BLaER1 (cell line): ENCODE results near the gene ADCY9.
A peak's percentile ranks its signal among the peaks of the same experiment; 100 is the strongest.

Experiments
- H3K27ac ChIP-seq: shearing (Covaris generic); formaldehyde crosslinking; 2 replicates; pipeline ENCODE4 v1.8.1; 2022
- H3K27me3 ChIP-seq: shearing (Covaris generic); formaldehyde crosslinking; 2 replicates; pipeline ENCODE4 v1.8.1; 2022
- H3K36me3 ChIP-seq: shearing (Covaris generic); formaldehyde crosslinking; 2 replicates; pipeline ENCODE4 v1.8.1; 2022
- H3K4me1 ChIP-seq: shearing (Covaris generic); formaldehyde crosslinking; 2 replicates; pipeline ENCODE4 v1.8.1; 2022
- H3K4me2 ChIP-seq: shearing (Covaris generic); formaldehyde crosslinking; 2 replicates; pipeline ENCODE4 v1.8.1; 2022
- H3K4me3 ChIP-seq: shearing (Covaris generic); formaldehyde crosslinking; 2 replicates; pipeline ENCODE4 v1.8.1; 2022
- H3K9ac ChIP-seq: shearing (Covaris generic); formaldehyde crosslinking; 2 replicates; pipeline ENCODE4 v1.8.1; 2022
- H3K9me3 ChIP-seq: shearing (Covaris generic); formaldehyde crosslinking; 2 replicates; pipeline ENCODE4 v1.8.1; 2022
- H4K20me1 ChIP-seq: shearing (Covaris generic); formaldehyde crosslinking; 2 replicates; pipeline ENCODE4 v1.8.1; 2022
- Cebpa-rat ChIP-seq: shearing (Covaris generic); IDR thresholded peaks from 2 replicates; pipeline ENCODE4 v1.8.1; 2022

Gene ADCY9

DNA sequence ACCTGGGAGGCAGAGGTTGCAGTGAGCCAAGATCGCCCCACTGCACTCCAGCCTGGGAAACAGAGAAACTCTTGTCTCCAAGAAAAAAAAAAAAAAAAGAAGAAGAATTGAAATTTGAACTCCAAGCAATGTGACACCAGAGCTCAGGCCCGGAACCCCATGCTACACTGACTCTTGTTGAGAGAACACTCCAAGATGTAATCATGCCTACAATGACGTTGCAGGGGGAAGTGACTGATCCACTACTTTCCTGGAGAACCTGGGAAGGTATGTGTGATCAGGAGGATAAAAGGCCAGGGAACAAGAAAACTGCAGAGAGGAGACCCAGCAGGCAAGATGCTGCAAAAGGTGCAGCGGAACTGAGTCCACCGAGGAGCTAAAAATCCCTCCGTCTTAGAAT, 57.9 kb downstream of the ADCY9 start:
- H3K9ac ChIP-seq = 0 out of 2 replicates have a peak overlapping the region, but pooled peaks have one; percentile 26
- peak overlapping the region; percentile 98 for H3K27ac ChIP-seq
- TF ChIP-seq Cebpa-rat = no peak
- peaks cover 31% of the 10 kb centered on the region for H3K9me3 ChIP-seq
- peaks cover 14% of the 10 kb centered on the region; the same call in 1 of the 2 replicates for H3K36me3 ChIP-seq
- no peaks in the 10 kb centered on the region for H4K20me1 ChIP-seq
- H3K4me2 ChIP-seq = peak overlapping the region; percentile 99
- H3K4me3 ChIP-seq = no peak overlapping the region
- H3K27me3 ChIP-seq = no peaks in the 10 kb centered on the region
- peaks cover 70% of the 10 kb centered on the region for H3K4me1 ChIP-seq

DNA sequence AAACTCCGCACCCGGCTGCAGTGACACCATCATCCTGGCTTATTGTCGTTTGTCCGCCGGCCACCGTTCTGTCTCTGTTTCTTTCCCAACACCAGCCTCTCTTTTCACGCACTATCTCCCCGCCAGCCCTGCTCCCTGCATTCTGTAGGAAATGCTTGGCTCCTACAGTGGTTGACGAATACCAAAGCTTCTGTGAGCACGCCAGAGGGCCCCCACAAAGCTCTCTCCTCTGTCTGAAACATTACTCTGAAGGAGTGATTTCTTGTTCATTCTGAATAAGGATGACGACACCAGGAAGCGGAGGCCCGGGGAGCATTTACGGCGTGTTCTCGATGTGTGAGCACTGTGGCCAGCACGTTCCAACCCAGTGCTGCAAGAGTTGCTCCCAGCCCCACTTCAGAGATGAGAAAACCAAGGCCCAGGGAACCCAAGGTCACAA, 58.8 kb downstream of the ADCY9 start:
- peaks cover 6% of the 10 kb centered on the region; the same call in 1 of the 2 replicates for H3K36me3 ChIP-seq
- peaks cover 22% of the 10 kb centered on the region for H3K9me3 ChIP-seq
- H3K4me2 ChIP-seq = peak overlapping the region; percentile 99
- no peak overlapping the region for H3K4me3 ChIP-seq
- peak overlapping the region; percentile 98 for H3K27ac ChIP-seq
- peaks cover 79% of the 10 kb centered on the region for H3K4me1 ChIP-seq
- peak overlapping the region; percentile 88; the same call in 1 of the 2 replicates for H3K9ac ChIP-seq
- no peaks in the 10 kb centered on the region for H4K20me1 ChIP-seq
- no peaks in the 10 kb centered on the region for H3K27me3 ChIP-seq
- TF ChIP-seq Cebpa-rat = no peak

DNA sequence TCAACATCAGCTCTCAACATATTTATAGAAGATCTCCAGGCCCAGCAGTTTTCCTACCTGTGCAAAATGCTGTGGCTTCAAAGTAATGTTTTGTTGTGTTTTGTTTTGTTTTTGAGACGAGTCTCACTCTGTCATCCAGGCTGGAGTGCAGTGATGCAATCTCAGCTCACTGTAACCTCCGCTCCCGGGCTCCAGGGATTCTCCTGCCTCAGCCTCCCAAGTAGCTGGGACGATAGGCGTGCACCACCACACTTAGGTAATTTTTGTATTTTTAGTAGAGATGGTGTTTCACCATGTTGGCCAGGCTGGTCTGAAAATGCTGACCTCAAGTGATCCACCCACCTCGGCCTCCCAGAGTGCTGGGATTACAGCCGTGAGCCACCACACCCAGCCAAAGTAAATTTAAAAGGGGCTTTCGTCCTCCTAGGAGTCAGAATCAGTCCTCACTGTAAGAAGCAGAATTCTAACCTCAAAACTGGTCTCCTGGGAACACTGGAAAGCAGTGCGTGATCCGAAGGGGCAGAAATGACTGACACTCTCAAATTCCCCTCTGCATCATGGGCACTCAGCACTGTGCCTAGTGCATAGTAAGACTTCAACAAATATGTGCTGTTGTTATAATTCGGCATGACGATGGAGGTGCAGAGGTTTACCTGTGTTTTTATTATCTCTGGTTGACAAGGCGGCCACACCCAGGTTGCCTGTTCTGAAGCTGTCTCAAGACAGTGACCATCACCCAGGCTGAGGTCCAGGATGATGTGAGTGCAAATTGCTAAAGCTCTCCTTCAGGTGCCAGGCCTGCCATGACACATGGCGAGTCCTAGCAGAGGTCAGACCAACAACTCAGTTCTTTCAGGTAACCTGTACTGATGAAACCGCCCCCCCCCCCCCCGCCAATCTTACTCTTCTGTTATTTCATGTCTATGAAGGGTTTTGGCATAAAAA, 59.8 kb downstream of the ADCY9 start:
- Histone ChIP-seq H3K27ac (peak overlapping the region; percentile 98), H3K9ac (peak overlapping the region; percentile 88), H3K36me3 (no peaks in the 10 kb centered on the region), H3K4me1 (peaks cover 90% of the 10 kb centered on the region), H3K9me3 (peaks cover 12% of the 10 kb centered on the region), H3K27me3 (no peaks in the 10 kb centered on the region), H3K4me2 (peak overlapping the region; percentile 99), H4K20me1 (no peaks in the 10 kb centered on the region), H3K4me3 (peak overlapping the region; percentile 60)
- peak; percentile 55; the same call in 1 of the 2 replicates for TF ChIP-seq Cebpa-rat

DNA sequence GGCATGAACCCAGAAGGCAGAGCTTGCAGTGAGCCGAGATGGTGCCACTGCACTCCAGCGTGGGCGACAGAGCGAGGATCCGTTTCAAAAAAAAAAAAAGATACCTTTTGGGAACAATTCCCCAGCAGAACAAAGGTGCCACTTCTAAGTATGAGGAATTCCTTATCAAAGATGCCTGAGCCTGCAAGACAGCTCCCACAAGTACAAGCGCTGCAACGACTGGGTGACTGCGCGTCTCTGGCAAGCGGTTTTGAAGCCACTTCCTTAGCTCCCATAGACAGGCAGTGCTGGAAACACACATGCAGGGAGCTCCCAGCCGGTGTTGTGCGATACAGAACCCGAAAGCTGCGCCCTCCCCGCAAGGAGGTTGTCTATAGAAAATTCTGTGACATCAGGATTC, 60.5 kb downstream of the ADCY9 start:
- TF ChIP-seq Cebpa-rat = no peak
- H3K4me1 ChIP-seq = peaks cover 96% of the 10 kb centered on the region
- H3K9me3 ChIP-seq = peaks cover 5% of the 10 kb centered on the region; the same call in 1 of the 2 replicates
- H3K36me3 ChIP-seq = 0 out of 2 replicates have a peak, but pooled peaks cover 3% of the 10 kb centered on the region
- peak overlapping the region; percentile 99 for H3K4me2 ChIP-seq
- H3K9ac ChIP-seq = peak overlapping the region; percentile 88
- no peaks in the 10 kb centered on the region for H4K20me1 ChIP-seq
- peak overlapping the region; percentile 60 for H3K4me3 ChIP-seq
- peak overlapping the region; percentile 98 for H3K27ac ChIP-seq
- no peaks in the 10 kb centered on the region for H3K27me3 ChIP-seq

DNA sequence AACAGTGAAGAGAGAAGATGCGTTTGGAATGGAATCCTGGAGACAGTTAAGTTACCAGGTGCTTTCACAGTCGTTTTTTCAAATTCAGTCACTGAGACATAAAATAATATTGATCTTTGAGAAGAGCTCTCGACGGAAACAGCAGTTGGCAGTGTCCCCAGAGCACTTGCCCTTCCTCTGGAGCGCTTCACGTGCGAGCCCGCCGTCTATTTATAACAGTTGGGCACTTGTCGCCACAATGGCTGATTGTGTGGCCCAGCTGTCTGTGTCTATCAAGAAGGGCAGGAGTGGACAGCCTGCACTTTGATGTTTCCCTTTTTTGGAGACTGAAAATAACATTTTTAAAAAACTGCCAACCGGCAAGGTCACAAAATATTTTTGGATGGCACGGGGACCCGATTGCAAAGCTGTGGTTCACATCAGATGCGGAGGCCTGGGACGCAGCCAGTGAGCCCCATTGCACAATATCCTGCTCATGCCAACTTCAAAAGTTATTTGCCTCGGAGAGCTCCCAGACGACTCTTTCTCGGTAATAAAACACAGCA, 62.9 kb downstream of the ADCY9 start:
- peaks cover 9% of the 10 kb centered on the region for H3K9me3 ChIP-seq
- peaks cover 19% of the 10 kb centered on the region for H3K36me3 ChIP-seq
- H3K27me3 ChIP-seq = no peaks in the 10 kb centered on the region
- peak; percentile 100 for TF ChIP-seq Cebpa-rat
- peak overlapping the region; percentile 44 for H3K4me3 ChIP-seq
- H4K20me1 ChIP-seq = no peaks in the 10 kb centered on the region
- peak overlapping the region; percentile 88 for H3K9ac ChIP-seq
- H3K27ac ChIP-seq = peak overlapping the region; percentile 98
- peaks cover 97% of the 10 kb centered on the region for H3K4me1 ChIP-seq
- H3K4me2 ChIP-seq = peak overlapping the region; percentile 99

DNA sequence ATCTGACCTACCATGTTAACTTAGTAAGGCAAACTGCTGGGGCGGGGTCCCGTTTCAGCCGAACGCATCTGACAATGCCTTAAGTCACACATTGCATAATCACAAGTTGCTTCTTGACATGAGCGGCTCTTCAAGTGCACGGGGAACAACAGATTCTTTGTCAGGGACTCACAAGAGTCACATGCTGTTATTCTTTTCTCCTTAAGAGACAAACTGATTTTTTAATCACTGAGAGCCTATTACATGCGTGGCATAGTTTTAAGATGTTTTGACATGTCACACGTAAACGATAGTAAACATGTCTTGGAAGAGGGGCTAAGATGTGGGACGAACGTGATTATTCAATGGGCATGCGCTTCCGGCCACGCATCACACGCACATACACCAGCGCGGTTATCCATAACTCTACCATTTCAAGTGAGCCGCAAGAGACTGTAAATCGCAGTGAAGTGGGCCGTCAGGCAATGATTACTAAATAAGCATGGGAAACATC, 63.4 kb downstream of the ADCY9 start:
- H3K36me3 ChIP-seq = peaks cover 21% of the 10 kb centered on the region
- peak overlapping the region; percentile 44 for H3K4me3 ChIP-seq
- H3K27ac ChIP-seq = peak overlapping the region; percentile 98
- H3K4me1 ChIP-seq = peaks cover 95% of the 10 kb centered on the region
- no peaks in the 10 kb centered on the region for H3K27me3 ChIP-seq
- H4K20me1 ChIP-seq = no peaks in the 10 kb centered on the region
- H3K4me2 ChIP-seq = peak overlapping the region; percentile 99
- peak; percentile 97 for TF ChIP-seq Cebpa-rat
- H3K9me3 ChIP-seq = peaks cover 12% of the 10 kb centered on the region
- H3K9ac ChIP-seq = peak overlapping the region; percentile 88

DNA sequence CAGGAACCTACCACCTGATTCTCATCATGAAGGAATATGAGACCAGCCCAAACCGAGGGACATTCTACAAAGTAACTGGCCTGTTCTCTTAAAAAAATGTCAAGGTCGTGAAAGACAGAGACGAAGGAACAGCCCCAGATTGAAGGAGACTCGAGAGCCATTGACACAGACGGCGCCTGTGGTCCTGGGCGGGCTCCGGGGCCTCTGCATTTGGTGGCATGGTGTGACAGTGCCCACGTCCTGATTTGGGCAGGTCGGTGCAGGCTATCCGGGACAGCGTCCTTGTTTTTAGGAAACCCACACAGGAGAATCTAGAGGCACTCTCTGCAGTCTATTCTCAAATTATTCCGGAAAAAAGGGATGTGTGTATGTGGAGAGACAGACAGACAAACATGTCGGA, 64.1 kb downstream of the ADCY9 start:
- H3K36me3 ChIP-seq = peaks cover 28% of the 10 kb centered on the region
- H3K4me2 ChIP-seq = peak overlapping the region; percentile 99
- H3K4me3 ChIP-seq = no peak overlapping the region
- H3K9me3 ChIP-seq = peaks cover 19% of the 10 kb centered on the region
- TF ChIP-seq Cebpa-rat = no peak
- no peaks in the 10 kb centered on the region for H4K20me1 ChIP-seq
- peak overlapping the region; percentile 88 for H3K9ac ChIP-seq
- H3K27ac ChIP-seq = peak overlapping the region; percentile 98
- H3K27me3 ChIP-seq = no peaks in the 10 kb centered on the region
- H3K4me1 ChIP-seq = peaks cover 95% of the 10 kb centered on the region

DNA sequence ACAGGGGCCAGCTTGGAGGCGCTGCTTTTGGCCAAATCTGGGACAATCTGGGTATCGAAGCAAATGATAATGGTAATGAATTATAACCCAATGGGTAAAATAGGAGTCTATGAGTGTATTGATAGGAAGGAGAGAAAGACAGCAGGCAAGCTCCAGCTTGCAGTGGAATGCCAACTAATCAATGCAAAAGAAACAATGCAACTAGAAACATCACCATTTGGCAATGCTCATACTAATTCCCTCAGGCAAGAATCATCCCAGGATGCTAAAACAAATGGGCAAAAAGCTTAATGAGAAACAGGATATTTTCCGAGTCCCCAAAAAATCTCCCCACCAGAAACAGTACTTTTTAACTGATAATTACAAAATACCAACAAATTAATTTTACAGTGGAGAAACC, 64.7 kb downstream of the ADCY9 start:
- Histone ChIP-seq H3K27me3 (no peaks in the 10 kb centered on the region), H3K27ac (peak overlapping the region; percentile 98), H3K36me3 (peaks cover 28% of the 10 kb centered on the region)

DNA sequence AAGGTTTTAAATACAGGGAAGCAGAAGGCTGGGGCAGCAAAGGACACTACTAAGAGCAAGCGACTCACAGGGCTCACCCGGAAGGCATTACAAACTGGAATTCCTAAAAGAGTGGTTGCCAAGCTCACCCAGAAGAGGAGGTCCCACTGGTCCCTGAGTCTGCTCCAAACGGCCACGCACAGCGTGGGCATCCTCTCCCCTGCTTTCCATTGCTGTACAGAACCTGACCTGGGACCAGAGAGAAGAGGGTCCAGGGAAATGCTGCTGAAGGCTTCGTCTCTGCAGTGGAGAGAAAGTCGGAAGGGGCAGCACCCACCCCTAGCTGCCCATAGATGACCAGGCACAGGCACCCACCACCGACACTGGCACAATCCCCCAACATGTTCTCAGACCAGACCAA, 67.2 kb downstream of the ADCY9 start:
- no peaks in the 10 kb centered on the region for H3K27me3 ChIP-seq
- H3K9me3 ChIP-seq = peaks cover 19% of the 10 kb centered on the region
- H3K4me2 ChIP-seq = peak overlapping the region; percentile 99
- peak overlapping the region; percentile 98 for H3K27ac ChIP-seq
- H3K9ac ChIP-seq = no peak overlapping the region; the same call in 1 of the 2 replicates
- H3K4me1 ChIP-seq = peaks cover 95% of the 10 kb centered on the region
- H3K4me3 ChIP-seq = 0 out of 2 replicates have a peak overlapping the region, but pooled peaks have one; percentile 8
- H4K20me1 ChIP-seq = no peaks in the 10 kb centered on the region
- no peak for TF ChIP-seq Cebpa-rat
- H3K36me3 ChIP-seq = peaks cover 28% of the 10 kb centered on the region

More for the DNA sequence above, 64.7 kb downstream of the ADCY9 start:
- H3K9me3 ChIP-seq = peaks cover 19% of the 10 kb centered on the region
- no peak overlapping the region for H3K4me3 ChIP-seq
- H3K4me2 ChIP-seq = peak overlapping the region; percentile 99
- TF ChIP-seq Cebpa-rat = no peak
- H3K9ac ChIP-seq = peak overlapping the region; percentile 88
- no peaks in the 10 kb centered on the region for H4K20me1 ChIP-seq
- peaks cover 95% of the 10 kb centered on the region for H3K4me1 ChIP-seq
